Measurements from ENCODE around the gene MBD5. TPM values are rescaled to one million over a fixed set of nuclear protein-coding genes. Genes with fewer than 3 reads are reported as not detected.

The MBD5 gene
- total RNA-seq, 4 donors from 2014 or later, result 22.9 to 44.2 (median 40.2) TPM

DNA sequence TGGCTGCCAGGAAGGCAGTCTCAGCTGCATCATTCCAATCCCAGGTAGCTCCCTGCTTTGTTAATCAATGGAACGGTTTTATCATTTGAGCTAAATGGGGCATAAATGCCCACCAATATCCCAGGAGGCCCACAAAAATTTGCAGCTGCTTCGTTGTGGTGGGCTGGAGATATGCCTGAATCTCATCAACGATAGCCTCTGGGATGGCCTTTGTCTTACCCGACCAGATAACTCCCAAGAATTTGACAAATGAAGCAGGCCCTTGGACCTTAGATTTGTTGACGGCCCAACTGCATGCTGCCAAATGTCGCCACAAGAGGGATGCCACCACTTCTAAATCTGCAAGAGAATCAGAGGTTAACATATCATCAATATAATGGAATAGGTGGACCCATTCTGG, 236.4 kb downstream of the MBD5 start:
- no peak for TF ChIP-seq POLR2A (IDR thresholded peaks at IDR 0.05)
- TF ChIP-seq, protein P1, sequence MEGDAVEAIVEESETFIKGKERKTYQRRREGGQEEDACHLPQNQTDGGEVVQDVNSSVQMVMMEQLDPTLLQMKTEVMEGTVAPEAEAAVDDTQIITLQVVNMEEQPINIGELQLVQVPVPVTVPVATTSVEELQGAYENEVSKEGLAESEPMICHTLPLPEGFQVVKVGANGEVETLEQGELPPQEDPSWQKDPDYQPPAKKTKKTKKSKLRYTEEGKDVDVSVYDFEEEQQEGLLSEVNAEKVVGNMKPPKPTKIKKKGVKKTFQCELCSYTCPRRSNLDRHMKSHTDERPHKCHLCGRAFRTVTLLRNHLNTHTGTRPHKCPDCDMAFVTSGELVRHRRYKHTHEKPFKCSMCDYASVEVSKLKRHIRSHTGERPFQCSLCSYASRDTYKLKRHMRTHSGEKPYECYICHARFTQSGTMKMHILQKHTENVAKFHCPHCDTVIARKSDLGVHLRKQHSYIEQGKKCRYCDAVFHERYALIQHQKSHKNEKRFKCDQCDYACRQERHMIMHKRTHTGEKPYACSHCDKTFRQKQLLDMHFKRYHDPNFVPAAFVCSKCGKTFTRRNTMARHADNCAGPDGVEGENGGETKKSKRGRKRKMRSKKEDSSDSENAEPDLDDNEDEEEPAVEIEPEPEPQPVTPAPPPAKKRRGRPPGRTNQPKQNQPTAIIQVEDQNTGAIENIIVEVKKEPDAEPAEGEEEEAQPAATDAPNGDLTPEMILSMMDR (IDR thresholded peaks at IDR 0.05), result no peak

DNA sequence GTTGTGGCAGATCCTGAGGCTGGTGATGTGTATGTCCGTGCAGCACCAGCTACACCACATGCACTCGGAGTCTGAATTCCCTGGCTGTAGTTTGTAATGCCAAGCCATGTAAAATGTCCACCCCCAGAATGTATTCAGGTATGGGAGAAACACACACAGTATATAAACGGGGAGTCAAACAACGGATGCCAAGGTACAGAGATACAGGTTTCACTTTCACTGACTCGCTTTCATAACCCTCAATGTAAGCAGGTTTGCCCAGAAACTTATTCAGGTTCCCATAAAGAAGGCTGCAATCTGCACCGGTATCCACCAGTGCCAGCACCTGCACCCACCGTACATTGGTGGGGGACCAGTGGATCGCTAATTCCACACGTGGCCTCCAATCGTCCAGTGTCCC, 237.2 kb downstream of the MBD5 start:
- no peak for DNase-seq
- Histone ChIP-seq H3K27me3 (no peaks in the 10 kb centered on the region), H3K36me3 (no peaks in the 10 kb centered on the region), H3K4me3 (no peak overlapping the region), H3K9me3 (peaks cover 0 to 6% (median 2%) of the 10 kb centered on the region in 4 donors), H3K4me1 (no peaks in the 10 kb centered on the region), H3K27ac (no peak overlapping the region)
- TF ChIP-seq, protein P1 (IDR thresholded peaks at IDR 0.05), result no peak
- no peak for TF ChIP-seq POLR2A (IDR thresholded peaks at IDR 0.05)

More for the DNA sequence above, 236.4 kb downstream of the MBD5 start:
- H3K36me3 ChIP-seq, result no peaks in the 10 kb centered on the region
- no peaks in the 10 kb centered on the region for H3K27me3 ChIP-seq
- no peak overlapping the region for H3K4me3 ChIP-seq
- peaks cover 0 to 6% (median 2%) of the 10 kb centered on the region in 4 donors for H3K9me3 ChIP-seq
- no peaks in the 10 kb centered on the region for H3K4me1 ChIP-seq
- H3K27ac ChIP-seq, result no peak overlapping the region
- DNase-seq, result no peak

DNA sequence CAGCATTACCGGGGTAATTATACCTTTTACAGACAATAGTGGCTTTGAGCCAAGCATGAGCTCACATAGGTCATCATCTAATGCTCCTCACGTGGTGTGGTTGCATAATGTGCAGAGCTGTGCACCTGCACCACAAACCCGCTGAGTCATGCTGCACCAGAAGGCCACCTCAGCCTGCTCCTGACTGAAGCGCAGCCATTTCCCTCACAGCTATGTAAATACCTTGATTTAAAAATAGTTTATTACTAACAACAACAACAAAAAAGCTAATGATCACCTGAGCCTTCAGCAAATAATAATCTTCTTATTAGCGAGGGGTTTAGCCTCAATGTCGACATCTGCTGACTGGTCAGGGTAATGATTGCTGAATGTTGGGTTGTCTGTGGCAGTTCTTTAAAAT, 238.8 kb downstream of the MBD5 start:
- no peak overlapping the region for H3K27ac ChIP-seq
- peaks cover 0 to 3% (median 0%) of the 10 kb centered on the region in 4 donors for H3K9me3 ChIP-seq
- H3K27me3 ChIP-seq, result no peaks in the 10 kb centered on the region
- H3K36me3 ChIP-seq, result no peaks in the 10 kb centered on the region
- H3K4me3 ChIP-seq, result no peak overlapping the region
- TF ChIP-seq, protein P1 (IDR thresholded peaks at IDR 0.05), result no peak
- no peak for TF ChIP-seq POLR2A (IDR thresholded peaks at IDR 0.05)
- no peaks in the 10 kb centered on the region for H3K4me1 ChIP-seq
- DNase-seq, result no peak

DNA sequence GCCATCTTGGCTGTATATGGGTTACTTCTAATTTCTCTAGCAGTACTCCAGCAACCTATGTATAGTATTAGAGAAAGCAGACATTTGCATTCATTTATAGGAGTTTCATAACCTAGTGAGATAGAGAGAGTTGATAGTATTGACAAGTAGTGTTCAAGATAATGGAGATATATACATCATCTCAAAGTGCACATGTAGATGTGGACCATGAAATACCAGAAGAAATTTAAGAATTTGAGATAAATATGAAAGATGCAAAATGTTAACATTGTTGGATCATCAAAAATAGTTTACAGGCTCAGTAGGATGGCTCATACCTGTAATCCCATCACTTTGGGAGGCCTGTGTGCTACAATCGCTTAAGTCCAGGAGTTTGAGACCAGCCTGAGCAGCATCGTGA, 243.0 kb downstream of the MBD5 start:
- no peak overlapping the region for H3K27ac ChIP-seq
- no peaks in the 10 kb centered on the region for H3K9me3 ChIP-seq
- no peak overlapping the region for H3K4me3 ChIP-seq
- DNase-seq, result no peak
- no peaks in the 10 kb centered on the region for H3K36me3 ChIP-seq
- H3K4me1 ChIP-seq, result no peaks in the 10 kb centered on the region
- TF ChIP-seq, protein P1 (IDR thresholded peaks at IDR 0.05), result no peak
- no peaks in the 10 kb centered on the region for H3K27me3 ChIP-seq

DNA sequence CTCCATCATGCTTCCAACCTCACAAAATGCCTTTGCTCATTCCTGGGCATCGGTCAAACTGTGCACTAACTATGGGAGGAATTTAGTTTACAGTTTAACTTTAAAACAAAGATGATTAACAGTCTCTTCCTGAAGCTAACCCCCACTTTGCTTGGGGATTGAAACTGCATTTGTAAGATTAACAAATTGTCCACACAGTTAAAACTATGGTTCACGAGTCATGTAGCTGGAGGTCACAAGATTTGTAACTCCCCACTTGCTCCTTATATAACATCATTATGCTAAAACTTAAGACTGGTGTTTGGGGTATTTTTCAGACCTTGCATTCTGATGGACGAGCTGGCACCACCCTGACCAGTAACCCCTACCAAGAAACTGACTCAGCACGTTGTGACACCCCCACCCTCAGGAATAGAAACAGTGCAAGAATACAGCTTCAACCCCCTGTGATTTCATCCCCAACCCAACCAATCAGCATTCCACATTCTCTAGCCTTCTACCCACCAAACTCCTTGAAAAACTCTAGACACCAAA, 252.3 kb downstream of the MBD5 start:
- Histone ChIP-seq H3K27ac (no peak overlapping the region), H3K4me3 (no peak overlapping the region), H3K36me3 (no peaks in the 10 kb centered on the region), H3K4me1 (no peaks in the 10 kb centered on the region), H3K9me3 (no peaks in the 10 kb centered on the region), H3K27me3 (no peaks in the 10 kb centered on the region)
- no peak for DNase-seq
- no peak for TF ChIP-seq POLR2A (IDR thresholded peaks at IDR 0.05)
- TF ChIP-seq, protein P1 (IDR thresholded peaks at IDR 0.05), result no peak

DNA sequence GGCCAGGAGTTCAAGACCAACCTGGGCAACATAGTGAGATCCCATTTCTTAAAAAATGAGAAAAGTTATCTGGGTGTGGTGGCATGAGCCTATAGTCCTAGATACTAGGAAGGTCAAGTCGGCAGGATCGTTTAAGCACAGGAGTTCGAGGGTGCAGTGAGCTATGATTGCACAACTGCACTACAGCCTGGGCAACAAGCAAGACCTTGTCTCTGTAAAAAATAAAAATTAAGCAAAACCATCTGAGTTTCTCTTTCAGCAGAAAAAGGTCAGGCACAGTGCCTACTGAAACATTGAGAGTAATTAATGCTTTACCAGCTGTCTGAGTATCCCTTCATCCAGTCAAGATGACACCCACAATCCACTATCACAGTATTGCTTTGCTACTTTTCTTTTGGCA, 258.3 kb downstream of the MBD5 start:
- Histone ChIP-seq H3K4me1 (no peaks in the 10 kb centered on the region), H3K4me3 (no peak overlapping the region), H3K9me3 (no peaks in the 10 kb centered on the region), H3K27ac (no peak overlapping the region), H3K36me3 (no peaks in the 10 kb centered on the region), H3K27me3 (no peaks in the 10 kb centered on the region)
- TF ChIP-seq POLR2A (IDR thresholded peaks at IDR 0.05), result no peak
- TF ChIP-seq, protein P1 (IDR thresholded peaks at IDR 0.05), result no peak
- DNase-seq, result no peak

All from Peyer's patch (tissue), 4 donors.